BJ (cell line): ENCODE data around the gene RBM20. TPM values are rescaled to one million over a fixed set of nuclear protein-coding genes. Genes with fewer than 3 reads are reported as not detected.

ENCODE experiments used
- CTCF ChIA-PET: fragments of 350-600 bp; formaldehyde crosslinking; extraction: SDS; loops from one replicate; lab custom pipeline; 2021; ENCODE audit warnings: antibody characterized with exemption, inconsistent platforms; lab: Yijun Ruan, JAX
- POLR2A ChIA-PET: fragments of 300-600 bp; sonication (Branson Sonifier 250); formaldehyde crosslinking; extraction: SDS; loops from one replicate; lab custom pipeline; 2021; ENCODE audit warnings: antibody characterized with exemption; lab: Charles Lee
- DNase-seq: peaks from one replicate; pipeline ENCODE4 v3.0.0-alpha.2; 2011; ENCODE audit warnings: low read depth
- H3K27me3 ChIP-seq: 2 replicates; pipeline ENCODE4 v1.6.0; 2011; ENCODE audit warnings: low read length; ENCODE audit not compliant: control insufficient read depth, insufficient read depth
- H3K36me3 ChIP-seq: 2 replicates; pipeline ENCODE4 v1.5.1; 2011; ENCODE audit warnings: low read length; ENCODE audit not compliant: control insufficient read depth, insufficient read depth
- H3K4me3 ChIP-seq: 2 replicates; pipeline ENCODE4 v1.5.1; 2011; ENCODE audit warnings: low read depth, mild to moderate bottlenecking, control low read depth, low read length
- CTCF ChIP-seq: IDR thresholded peaks from 2 replicates; pipeline ENCODE4 v1.5.1; 2011; ENCODE audit warnings: low read depth, mild to moderate bottlenecking, control low read depth, inconsistent platforms, low read length, moderate library complexity; ENCODE audit not compliant: insufficient read depth
- polyA plus RNA-seq: library from polyadenylated mRNA; depleted of rRNA; stranded (reverse); fragments of >200 nt; gene quantifications from 2 replicates; pipeline ENCODE4 v1.2.3, GENCODE V29; 2011

Gene RBM20
- polyA plus RNA-seq, 1 experiment = not detected

DNA sequence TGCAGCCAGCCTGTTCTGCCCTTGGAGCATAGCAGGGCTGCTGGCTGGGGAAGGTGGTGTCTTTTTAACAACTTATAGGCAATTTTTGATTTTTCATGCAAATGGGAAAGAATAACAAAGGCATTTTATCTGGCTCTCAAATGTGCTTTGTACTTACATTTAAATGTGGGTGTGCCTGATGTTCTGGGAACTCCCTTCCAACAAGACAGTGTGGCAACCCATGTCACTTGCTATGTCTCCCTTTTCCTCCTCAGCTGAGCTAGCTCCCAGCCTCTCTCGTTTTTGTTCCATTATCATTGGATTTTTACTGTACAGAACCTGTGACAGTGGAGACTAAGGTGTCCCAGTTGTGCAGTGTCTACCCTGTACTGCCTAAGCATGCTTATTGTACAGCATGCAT lies 134.1 kb downstream of the RBM20 start:
- no peak for DNase-seq
- CTCF ChIA-PET = no interaction called here
- Histone ChIP-seq H3K27me3 (peaks cover 7% of the 10 kb centered on the region), H3K4me3 (no peak overlapping the region), H3K36me3 (no peaks in the 10 kb centered on the region)
- no peak for TF ChIP-seq CTCF
- POLR2A ChIA-PET = no interaction called here

DNA sequence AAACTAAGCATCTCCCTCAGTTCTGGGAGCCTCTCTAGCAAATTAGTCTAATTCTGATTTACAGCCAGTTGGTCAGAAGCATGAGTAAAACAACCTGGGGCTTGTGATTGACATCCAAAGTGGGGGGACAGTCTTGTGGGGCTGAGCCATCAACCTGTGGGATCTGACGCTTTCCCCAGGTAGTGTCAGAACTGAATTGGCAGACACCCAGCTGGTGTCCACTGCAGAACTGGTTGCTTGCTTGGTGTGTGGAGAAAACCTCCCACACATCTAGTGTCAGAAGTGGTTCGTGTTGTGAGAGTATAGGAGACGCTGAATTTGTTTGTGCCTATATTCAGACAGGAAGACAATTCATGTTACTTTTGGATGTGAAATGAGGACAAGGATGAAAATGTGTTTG lies 135.4 kb downstream of the RBM20 start:
- DNase-seq = no peak
- H3K4me3 ChIP-seq = no peak overlapping the region
- no peak for TF ChIP-seq CTCF
- H3K36me3 ChIP-seq = no peaks in the 10 kb centered on the region
- CTCF ChIA-PET = interaction anchor here (0.9 kb wide), 1 partner anchor 23 kb away, joined by 3 read pairs; no protein-coding TSS in a partner anchor
- POLR2A ChIA-PET = no interaction called here
- H3K27me3 ChIP-seq = peaks cover 7% of the 10 kb centered on the region

GRCh38 chr10:110780704-110781103 lies 136.6 kb downstream of the RBM20 start:
- Histone ChIP-seq H3K36me3 (no peaks in the 10 kb centered on the region), H3K27me3 (peaks cover 9% of the 10 kb centered on the region), H3K4me3 (no peak overlapping the region)
- POLR2A ChIA-PET = no interaction called here
- no peak for DNase-seq
- CTCF ChIA-PET = interaction anchor here (0.6 to 1.5 kb wide), 2 partner anchors 11 to 15 kb away, joined by 3 read pairs; no protein-coding TSS in a partner anchor
- no peak for TF ChIP-seq CTCF

GRCh38 chr10:110781139-110781538 lies 137.0 kb downstream of the RBM20 start:
- TF ChIP-seq CTCF = no peak
- ChIA-PET CTCF (interaction anchor here (0.6 to 1.5 kb wide), 2 partner anchors 11 to 14 kb away, joined by 3 read pairs; no protein-coding TSS in a partner anchor), POLR2A (no interaction called here)
- peaks cover 9% of the 10 kb centered on the region for H3K27me3 ChIP-seq
- H3K36me3 ChIP-seq = no peaks in the 10 kb centered on the region
- H3K4me3 ChIP-seq = no peak overlapping the region
- DNase-seq = no peak

GRCh38 chr10:110782616-110783015 lies 138.5 kb downstream of the RBM20 start:
- DNase-seq = no peak
- no peak overlapping the region for H3K4me3 ChIP-seq
- no peaks in the 10 kb centered on the region for H3K36me3 ChIP-seq
- POLR2A ChIA-PET = no interaction called here
- H3K27me3 ChIP-seq = peaks cover 9% of the 10 kb centered on the region
- CTCF ChIA-PET = no interaction called here
- no peak for TF ChIP-seq CTCF
